Measurements from ENCODE around the gene RRP12. TPM values are rescaled to one million over a fixed set of nuclear protein-coding genes. Genes with fewer than 3 reads are reported as not detected.

The RRP12 gene
- polyA plus RNA-seq, 1 of the 3 experiments (the other 2 are of a cell fraction): 46.4 TPM

- peaks cover 38 to 53% of the 10 kb centered on the region in 2 experiments for H3K36me3 ChIP-seq (replicated peaks in 1 of 2; ENCODE audit: control insufficient read depth in 1 of 2, insufficient read depth in 2 of 2, low read length in 1 of 2)
Observed at GRCh38 chr10:97393034-97393573, 8.0 kb downstream of the RRP12 start.

More at GRCh38 chr10:97393034-97393573, 8.0 kb downstream of the RRP12 start:
- no peak for TF ChIP-seq RXRA (IDR thresholded peaks at IDR 0.05; ENCODE audit: borderline replicate concordance, low read depth)
- no peak for TF ChIP-seq YY1 (IDR thresholded peaks at IDR 0.05; ENCODE audit: low read depth)
- TF ChIP-seq GATA2 (CRISPR knock-in tag; IDR thresholded peaks at IDR 0.05): no peak
- no peak for TF ChIP-seq RCOR1 (IDR thresholded peaks at IDR 0.05; ENCODE audit: low read length)
- no peak for TF ChIP-seq SMC3 (IDR thresholded peaks at IDR 0.05; ENCODE audit: low read depth, low read length)
- TF ChIP-seq FOSL2 (IDR thresholded peaks at IDR 0.05; ENCODE audit: borderline replicate concordance, low read depth): no peak
- no peak for TF ChIP-seq MEF2A (IDR thresholded peaks at IDR 0.05; ENCODE audit: borderline replicate concordance, low read depth)
- TF ChIP-seq NRF1 (IDR thresholded peaks at IDR 0.05; ENCODE audit: low read depth, low read length): no peak
- TF ChIP-seq TCF12 (IDR thresholded peaks at IDR 0.05): no peak
- no peak for TF ChIP-seq TAF1 (IDR thresholded peaks at IDR 0.05; ENCODE audit: borderline replicate concordance, low read depth, low read length)
- no peak for TF ChIP-seq ZBTB33 (IDR thresholded peaks at IDR 0.05; ENCODE audit: borderline replicate concordance, low read depth)
- TF ChIP-seq NFIC (IDR thresholded peaks at IDR 0.05; ENCODE audit: borderline replicate concordance): no peak
- TF ChIP-seq USF1 (IDR thresholded peaks at IDR 0.05; ENCODE audit: borderline replicate concordance, low read depth): no peak
- no peak for TF ChIP-seq RFX5 (IDR thresholded peaks at IDR 0.05; ENCODE audit: low read length)
- no peak for TF ChIP-seq FOXM1 (IDR thresholded peaks at IDR 0.05; ENCODE audit: low read depth)
- no peak for TF ChIP-seq REST (IDR thresholded peaks at IDR 0.05; ENCODE audit: low read depth, low read length)
- no peak for TF ChIP-seq USF2 (IDR thresholded peaks at IDR 0.05; ENCODE audit: borderline replicate concordance, low read depth, low read length)
- DNase-seq: no peak
- Histone ChIP-seq H3K4me2 (no peak overlapping the region), H3K27ac (ENCODE audit: low read depth in 2 of 2, low read length in 1 of 2) (no peak overlapping the region), H3K9ac (no peak overlapping the region), H3K79me2 (ENCODE audit: insufficient read depth) (peaks cover 10% of the 10 kb centered on the region; the same call in 1 of the 2 replicates), H3K9me3 (no peaks in the 10 kb centered on the region), H3K9me2 (no peaks in the 10 kb centered on the region), H2AFZ (ENCODE audit: low read depth) (no peak overlapping the region), H3K27me3 (ENCODE audit: insufficient read depth) (no peaks in the 10 kb centered on the region), H3K4me1 (ENCODE audit: control insufficient read depth in 1 of 2, insufficient read depth in 2 of 2, low read depth in 1 of 2, low read length in 1 of 2) (no peaks in the 10 kb centered on the region), H3K4me3 (ENCODE audit: low read depth in 2 of 2, low read length in 1 of 2) (no peak overlapping the region), H3F3A (replicated peaks; ENCODE audit: insufficient read depth) (no peaks in the 10 kb centered on the region), H4K20me1 (ENCODE audit: insufficient read depth) (no peaks in the 10 kb centered on the region)
- WGBS (ENCODE audit: low lambda C conversion rate): 97% methylated on average over 7 of the region's 8 CpGs
- ChIA-PET CTCF (no interaction called here), POLR2A (no interaction called here)
